ENCODE data around the gene ETNK2. TPM values are rescaled to one million over a fixed set of nuclear protein-coding genes. Genes with fewer than 3 reads are reported as not detected.

The ETNK2 gene
- total RNA-seq, 2 experiments from 2014 or later = 0.25 TPM; not detected in 1

DNA sequence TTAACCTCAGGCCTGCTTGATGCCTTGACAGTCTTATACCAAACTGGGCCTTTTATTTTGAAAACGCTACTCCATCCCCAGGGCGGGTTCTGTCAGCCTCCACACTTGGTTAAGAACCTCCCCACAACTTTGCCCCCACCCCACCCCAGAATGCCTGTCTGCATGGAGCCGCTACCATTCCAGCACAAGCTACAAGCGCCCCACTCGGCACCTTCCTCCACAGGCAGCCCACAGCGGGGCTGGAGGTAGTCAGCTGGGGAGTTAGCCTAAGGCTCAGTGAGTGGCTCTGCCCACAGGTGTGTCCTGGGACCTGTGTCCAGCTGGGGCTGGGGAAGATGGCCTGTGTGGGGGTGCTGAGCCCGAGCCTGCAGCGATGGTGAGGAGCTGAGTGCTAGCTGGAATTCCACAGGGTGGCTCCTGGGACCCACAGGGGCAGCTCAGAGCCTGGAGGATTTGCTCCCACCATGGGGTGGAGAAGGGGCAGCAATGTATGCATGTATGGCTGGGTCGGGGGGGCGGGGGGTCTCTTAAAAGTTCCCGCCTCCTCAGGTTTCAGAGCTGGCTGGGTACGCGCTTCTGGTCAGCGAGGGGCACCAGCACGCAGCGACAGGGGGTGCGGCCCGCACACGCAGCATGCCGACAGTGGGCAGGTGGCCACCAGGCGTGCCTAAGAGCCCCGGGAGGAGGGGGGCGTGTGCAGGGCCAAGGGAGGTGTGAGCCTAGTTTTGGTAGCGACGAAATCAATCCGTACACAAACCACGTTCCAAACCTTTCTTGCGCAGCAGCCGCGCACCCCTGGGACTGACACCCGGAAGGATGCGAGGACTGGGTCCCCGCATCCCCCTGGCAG is 917 bp downstream of the ETNK2 start:
- Mint-ChIP-seq H3K4me1 (peaks cover 8% of the 10 kb centered on the region), H3K9me3 (no peaks in the 10 kb centered on the region), H3K4me3 (peak overlapping the region; percentile 53), H3K27ac (no peak overlapping the region), H3K36me3 (ENCODE audit: low read depth) (no peaks in the 10 kb centered on the region), H3K27me3 (peaks cover 19% of the 10 kb centered on the region)
- ChIA-PET POLR2A (no interaction called here), CTCF (interaction anchor here (0.5 to 2.1 kb wide), 4 partner anchors 12 to 469 kb away, joined by 3 to 5 read pairs (median 4); no protein-coding TSS in a partner anchor)
- no peak for DNase-seq

DNA sequence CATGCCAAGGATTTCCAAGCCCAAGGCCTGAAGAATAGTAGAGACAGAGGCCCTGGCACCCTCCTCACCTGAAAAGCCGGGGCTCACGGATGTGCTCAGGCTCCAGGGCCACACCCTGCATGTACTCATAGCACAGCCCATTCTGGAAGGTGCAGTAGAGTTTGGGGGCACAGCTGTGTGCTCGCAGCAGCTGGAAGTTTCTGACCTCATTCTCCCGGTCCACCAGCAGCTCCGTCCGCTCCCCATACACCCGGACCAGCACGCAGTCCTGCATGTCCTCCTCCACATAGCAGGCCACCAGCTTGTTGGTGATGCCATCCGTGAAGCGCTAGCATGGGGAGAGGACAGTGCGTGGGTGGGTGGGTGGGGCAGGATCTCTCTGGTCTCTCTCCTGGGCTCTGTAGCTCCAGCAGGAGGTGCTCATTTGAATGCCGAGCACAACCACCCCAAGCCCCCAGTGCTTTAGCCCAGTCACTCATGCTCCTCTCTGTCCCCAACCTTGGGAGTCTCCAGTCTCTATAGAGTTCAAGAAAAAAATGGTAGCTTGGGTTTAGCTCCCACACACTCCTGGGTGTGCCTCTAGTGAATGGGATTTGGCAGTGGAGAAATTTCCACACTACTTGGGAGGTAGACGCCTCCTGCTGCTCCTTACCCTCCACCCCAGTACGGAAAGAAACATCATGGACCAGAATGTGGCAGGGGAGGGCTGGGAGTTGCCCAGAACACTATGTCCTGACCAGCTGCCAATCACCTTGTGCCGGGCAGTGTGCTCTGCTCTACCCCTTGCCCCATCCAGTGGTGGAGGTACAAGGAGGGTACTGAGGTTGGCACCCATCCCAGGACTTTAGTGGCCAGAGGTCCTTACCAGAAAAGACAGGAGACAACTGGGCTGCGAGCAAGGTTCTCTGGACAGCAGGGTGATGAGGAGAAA is 1.9 kb downstream of the ETNK2 start:
- ChIA-PET CTCF (interaction anchor here (1.3 to 2.1 kb wide), 3 partner anchors 13 to 21 kb away, joined by 3 to 5 read pairs (median 3); no protein-coding TSS in a partner anchor), POLR2A (no interaction called here)
- H3K4me1 Mint-ChIP-seq = peaks cover 8% of the 10 kb centered on the region
- DNase-seq = no peak
- H3K27ac Mint-ChIP-seq = no peak overlapping the region
- peaks cover 19% of the 10 kb centered on the region for H3K27me3 Mint-ChIP-seq
- no peaks in the 10 kb centered on the region for H3K9me3 Mint-ChIP-seq
- no peaks in the 10 kb centered on the region for H3K36me3 Mint-ChIP-seq (ENCODE audit: low read depth)
- H3K4me3 Mint-ChIP-seq = peak overlapping the region; percentile 38

DNA sequence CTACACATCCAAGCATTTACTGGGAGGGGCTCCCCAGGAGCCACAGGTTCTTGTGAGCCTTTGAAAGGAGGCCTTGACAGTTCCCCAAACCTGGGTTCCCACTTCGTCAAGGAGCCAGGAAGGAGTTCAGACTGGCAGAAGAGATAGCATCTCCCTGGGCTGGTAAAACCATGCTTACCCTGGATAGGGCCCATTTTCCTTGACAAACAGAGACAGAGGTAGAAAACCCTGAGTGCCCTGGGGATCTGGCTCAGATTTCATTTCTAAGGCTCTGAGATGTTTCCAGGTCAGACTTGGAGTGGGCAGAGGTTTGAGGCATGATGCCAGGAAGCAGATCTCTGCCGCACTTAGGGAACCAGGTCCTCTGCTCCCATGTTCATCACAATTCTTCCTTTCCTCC is 2.7 kb downstream of the ETNK2 start:
- ChIA-PET POLR2A (no interaction called here), CTCF (interaction anchor here (1.5 to 2.1 kb wide), 2 partner anchors 12 to 20 kb away, joined by 3 to 5 read pairs; no protein-coding TSS in a partner anchor)
- Mint-ChIP-seq H3K4me1 (peaks cover 8% of the 10 kb centered on the region), H3K27me3 (peaks cover 19% of the 10 kb centered on the region), H3K4me3 (no peak overlapping the region), H3K36me3 (ENCODE audit: low read depth) (no peaks in the 10 kb centered on the region), H3K27ac (no peak overlapping the region), H3K9me3 (no peaks in the 10 kb centered on the region)
- DNase-seq = no peak

DNA sequence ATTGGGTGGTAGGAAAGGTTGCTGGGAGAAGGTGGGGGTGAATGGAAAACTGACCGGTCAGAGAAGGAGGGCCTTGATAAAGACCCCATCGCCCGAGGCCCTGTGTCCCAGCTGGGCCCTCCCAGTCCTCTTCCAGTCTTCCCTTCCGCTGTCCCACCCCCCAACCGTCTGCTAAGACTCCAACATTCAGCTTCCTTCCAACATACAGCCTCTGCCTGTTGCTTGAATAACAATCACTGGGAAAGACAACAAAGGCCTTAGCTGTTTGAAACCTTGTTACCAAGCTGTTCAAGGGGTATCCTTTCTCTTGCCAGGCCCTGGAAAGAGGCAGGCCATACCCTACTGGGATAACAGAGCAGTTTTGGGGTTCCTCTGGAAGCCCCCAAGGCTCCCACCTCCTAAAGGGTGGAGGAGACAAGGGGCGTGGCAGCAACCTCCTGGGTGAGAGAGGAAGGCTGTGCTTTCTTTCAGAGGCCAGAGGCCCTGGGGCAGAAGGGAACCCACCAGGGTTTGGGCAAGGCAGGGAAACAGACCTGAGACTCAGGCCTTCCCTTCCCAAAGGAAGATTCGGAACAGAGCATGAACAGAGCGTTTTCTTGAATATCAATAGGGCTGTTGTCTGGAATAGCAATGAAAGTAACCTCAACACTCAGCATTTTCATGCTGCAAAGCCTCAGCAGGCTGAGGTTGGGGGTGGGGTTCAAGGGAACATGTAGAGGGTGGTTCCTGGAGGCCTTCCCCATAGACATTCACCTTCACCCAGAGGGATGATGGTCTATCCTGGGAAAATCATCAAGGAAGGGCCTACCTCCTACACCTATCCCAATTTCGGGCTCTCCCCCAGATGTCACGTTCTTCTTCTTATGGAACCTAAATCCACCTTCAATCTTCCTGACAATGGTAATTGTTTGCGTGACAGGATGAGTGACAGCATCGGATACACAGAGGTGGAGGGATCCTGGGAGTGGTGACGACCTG is 4.1 kb downstream of the ETNK2 start:
- ChIA-PET POLR2A (no interaction called here), CTCF (interaction anchor here (0.6 to 1.5 kb wide), 3 partner anchors 11 to 268 kb away, joined by 3 to 4 read pairs (median 3); no protein-coding TSS in a partner anchor)

DNA sequence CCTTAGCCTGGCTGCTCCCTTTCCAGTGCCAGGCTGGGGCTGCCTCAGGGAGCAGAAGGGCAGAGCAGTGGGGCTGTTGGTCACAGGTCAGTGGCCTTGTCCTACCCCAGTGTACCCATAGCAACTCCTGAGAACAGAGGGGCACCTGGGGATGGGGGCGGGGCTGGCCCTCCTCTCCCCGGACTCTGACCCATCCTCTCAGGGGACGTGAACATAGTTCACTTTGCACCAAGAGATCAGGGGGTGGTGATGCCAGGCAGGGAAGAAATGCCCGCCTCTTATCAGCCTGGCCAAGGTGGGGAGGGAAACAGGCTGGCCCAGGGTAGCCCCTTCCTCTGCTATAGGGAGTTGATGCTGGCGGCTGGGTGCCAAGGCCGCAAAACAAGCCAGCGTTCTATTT is 4.9 kb downstream of the ETNK2 start:
- no peaks in the 10 kb centered on the region for H3K4me1 Mint-ChIP-seq
- ChIA-PET CTCF (no interaction called here), POLR2A (no interaction called here)
- DNase-seq = no peak
- H3K27me3 Mint-ChIP-seq = peaks cover 11% of the 10 kb centered on the region
- no peak overlapping the region for H3K4me3 Mint-ChIP-seq
- no peak overlapping the region for H3K27ac Mint-ChIP-seq
- no peaks in the 10 kb centered on the region for H3K36me3 Mint-ChIP-seq (ENCODE audit: low read depth)
- H3K9me3 Mint-ChIP-seq = no peaks in the 10 kb centered on the region

More for the DNA sequence above, 4.1 kb downstream of the ETNK2 start:
- no peaks in the 10 kb centered on the region for H3K36me3 Mint-ChIP-seq (ENCODE audit: low read depth)
- H3K4me1 Mint-ChIP-seq = peaks cover 5% of the 10 kb centered on the region
- peaks cover 12% of the 10 kb centered on the region for H3K27me3 Mint-ChIP-seq
- H3K4me3 Mint-ChIP-seq = no peak overlapping the region
- no peak overlapping the region for H3K27ac Mint-ChIP-seq
- no peak for DNase-seq
- no peaks in the 10 kb centered on the region for H3K9me3 Mint-ChIP-seq

DNA sequence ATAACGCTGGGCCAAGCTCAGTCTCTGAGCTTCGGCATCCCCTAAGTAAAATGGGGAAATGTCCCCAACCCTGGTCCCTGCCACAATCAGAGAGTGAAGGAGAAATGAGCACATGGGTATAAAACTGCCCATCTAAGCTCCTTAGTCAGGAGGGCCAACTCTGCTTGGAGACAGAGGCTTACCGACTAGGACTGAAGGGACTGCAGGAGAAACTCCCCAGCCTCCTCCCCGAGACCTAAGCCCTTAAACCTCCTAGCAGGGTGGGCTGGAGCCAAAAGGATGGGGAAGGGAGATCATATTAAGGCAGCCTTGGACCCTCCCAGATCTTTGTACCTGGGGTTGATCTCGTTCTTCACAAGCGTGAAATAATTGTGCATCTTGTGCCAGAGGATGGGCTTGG is 5.5 kb downstream of the ETNK2 start:
- POLR2A ChIA-PET = no interaction called here
- DNase-seq = no peak
- Mint-ChIP-seq H3K9me3 (no peaks in the 10 kb centered on the region), H3K27me3 (peaks cover 11% of the 10 kb centered on the region), H3K4me1 (no peaks in the 10 kb centered on the region), H3K27ac (no peak overlapping the region), H3K4me3 (no peak overlapping the region), H3K36me3 (ENCODE audit: low read depth) (no peaks in the 10 kb centered on the region)
- CTCF ChIA-PET = interaction anchor here (0.8 kb wide), 1 partner anchor 17 kb away, joined by 3 read pairs; no protein-coding TSS in a partner anchor

DNA sequence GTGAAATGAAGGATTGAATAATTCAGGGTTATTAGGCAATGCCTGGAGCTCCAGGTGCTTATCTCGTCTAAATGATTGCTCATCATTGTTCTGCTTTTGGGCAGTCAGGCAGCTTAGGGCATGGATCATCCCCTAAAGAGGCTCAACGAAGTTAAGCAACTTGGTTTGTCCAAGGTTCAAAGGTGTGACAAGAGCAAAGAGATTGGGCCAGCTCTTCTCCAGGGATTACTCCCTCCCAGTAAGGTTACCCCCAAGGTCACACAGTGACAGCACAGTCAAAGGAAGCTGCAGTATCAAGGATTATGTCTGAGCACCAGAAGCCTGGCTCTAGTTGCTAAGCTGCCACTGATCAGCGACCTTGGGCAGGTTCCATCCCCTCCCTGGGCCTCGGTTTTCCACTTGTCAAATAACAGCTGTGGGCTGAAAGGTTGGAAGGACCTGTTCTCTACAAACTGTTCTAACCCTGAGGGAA is 6.8 kb downstream of the ETNK2 start:
- Mint-ChIP-seq H3K4me3 (no peak overlapping the region), H3K36me3 (ENCODE audit: low read depth) (no peaks in the 10 kb centered on the region), H3K4me1 (no peaks in the 10 kb centered on the region), H3K9me3 (no peaks in the 10 kb centered on the region), H3K27me3 (peaks cover 1% of the 10 kb centered on the region), H3K27ac (no peak overlapping the region)
- DNase-seq = no peak
- POLR2A ChIA-PET = no interaction called here
- CTCF ChIA-PET = interaction anchor here (2.4 kb wide), 1 partner anchor 16 kb away, joined by 10 read pairs; no protein-coding TSS in a partner anchor

DNA sequence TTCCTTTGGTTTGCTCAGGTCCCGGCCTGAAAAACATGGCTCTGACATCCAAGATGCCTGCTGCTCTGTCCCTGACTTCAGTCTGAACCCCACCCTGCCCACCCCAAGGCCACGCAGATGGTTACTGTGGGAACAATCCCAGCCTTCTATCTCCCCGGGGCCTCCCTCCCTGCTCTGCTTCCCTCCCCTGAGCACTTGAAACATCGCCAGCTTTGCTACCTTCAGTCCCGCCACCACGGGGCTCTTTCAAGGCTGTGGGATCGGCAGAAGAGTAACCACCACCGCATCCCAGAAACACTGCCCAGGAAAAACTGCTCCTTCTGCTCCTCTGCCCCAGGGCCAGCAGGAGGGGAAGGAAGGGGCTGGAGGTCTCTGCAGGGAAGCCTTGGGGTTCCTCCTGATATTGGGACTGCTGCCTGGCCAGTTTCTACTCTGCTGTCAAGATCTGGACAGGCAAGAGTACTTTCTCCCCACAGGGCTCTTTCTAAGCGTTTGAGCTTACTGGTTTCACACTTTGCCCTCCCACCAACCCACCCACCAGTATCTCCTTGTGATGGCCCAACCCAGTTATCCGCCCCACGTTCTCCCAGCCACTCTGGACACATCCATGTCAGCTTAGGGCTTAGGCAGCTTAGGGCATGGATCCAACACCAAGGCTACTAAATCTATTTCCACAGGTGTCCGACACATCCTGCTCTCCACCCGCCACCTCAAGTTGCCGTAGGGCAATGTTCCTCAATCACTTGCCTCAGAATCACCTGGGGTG is 8.4 kb downstream of the ETNK2 start:
- no peaks in the 10 kb centered on the region for H3K9me3 Mint-ChIP-seq
- no peak for DNase-seq
- ChIA-PET CTCF (interaction anchor here (2.4 kb wide), 1 partner anchor 14 kb away, joined by 10 read pairs; no protein-coding TSS in a partner anchor), POLR2A (no interaction called here)
- H3K4me3 Mint-ChIP-seq = no peak overlapping the region
- H3K4me1 Mint-ChIP-seq = no peaks in the 10 kb centered on the region
- H3K27me3 Mint-ChIP-seq = no peaks in the 10 kb centered on the region
- H3K27ac Mint-ChIP-seq = no peak overlapping the region
- H3K36me3 Mint-ChIP-seq (ENCODE audit: low read depth) = no peaks in the 10 kb centered on the region

DNA sequence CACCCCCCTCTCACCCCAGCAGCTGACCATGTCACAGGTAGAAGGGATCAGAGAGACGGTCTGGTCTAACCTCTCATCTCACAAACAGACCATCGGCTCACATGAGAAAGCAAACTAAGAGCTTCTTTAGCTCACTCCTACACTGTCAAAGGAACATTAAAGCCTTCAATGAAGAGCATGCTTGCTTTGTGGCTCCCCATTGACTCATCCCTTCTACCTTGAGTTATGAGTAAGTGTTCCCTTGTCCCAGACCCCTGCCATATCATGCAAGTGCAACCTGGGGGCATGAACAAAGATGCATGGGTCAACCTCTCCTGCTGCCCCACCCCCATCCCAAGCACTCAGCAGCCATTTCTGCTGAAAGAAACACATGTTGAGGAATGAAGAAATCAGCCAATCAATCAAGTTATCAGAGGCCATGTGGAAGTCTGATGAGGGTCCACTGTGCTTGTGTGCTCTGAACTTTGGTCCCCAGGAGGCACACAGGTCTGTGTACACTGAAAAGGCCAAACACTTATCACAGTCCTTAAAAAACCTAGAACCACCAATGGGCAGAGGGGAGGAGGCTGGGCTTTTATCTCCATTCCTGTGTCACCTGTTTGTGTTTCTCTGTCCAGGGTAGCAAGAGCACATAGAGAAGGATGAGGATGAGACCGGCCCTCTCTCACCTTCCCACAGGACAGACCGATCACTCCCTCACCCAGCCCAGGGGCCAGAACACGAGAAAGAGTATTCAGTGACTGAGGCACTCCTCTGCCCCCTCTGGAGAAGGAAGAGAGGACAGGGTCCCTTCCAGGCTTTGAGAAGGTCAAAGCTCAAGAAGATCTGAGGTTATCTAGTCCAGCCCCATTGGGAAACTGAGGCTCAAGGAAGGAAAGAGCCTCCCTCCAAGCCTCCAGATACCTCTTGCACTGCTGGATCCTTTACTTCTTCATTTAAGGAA is 9.5 kb downstream of the ETNK2 start:
- Mint-ChIP-seq H3K4me1 (no peaks in the 10 kb centered on the region), H3K4me3 (no peak overlapping the region), H3K36me3 (ENCODE audit: low read depth) (no peaks in the 10 kb centered on the region), H3K27me3 (no peaks in the 10 kb centered on the region), H3K9me3 (no peaks in the 10 kb centered on the region), H3K27ac (no peak overlapping the region)
- POLR2A ChIA-PET = no interaction called here
- CTCF ChIA-PET = interaction anchor here (2.4 to 6.3 kb wide), 2 partner anchors 13 to 14 kb away, joined by 10 to 38 read pairs; no protein-coding TSS in a partner anchor
- DNase-seq = no peak

DNA sequence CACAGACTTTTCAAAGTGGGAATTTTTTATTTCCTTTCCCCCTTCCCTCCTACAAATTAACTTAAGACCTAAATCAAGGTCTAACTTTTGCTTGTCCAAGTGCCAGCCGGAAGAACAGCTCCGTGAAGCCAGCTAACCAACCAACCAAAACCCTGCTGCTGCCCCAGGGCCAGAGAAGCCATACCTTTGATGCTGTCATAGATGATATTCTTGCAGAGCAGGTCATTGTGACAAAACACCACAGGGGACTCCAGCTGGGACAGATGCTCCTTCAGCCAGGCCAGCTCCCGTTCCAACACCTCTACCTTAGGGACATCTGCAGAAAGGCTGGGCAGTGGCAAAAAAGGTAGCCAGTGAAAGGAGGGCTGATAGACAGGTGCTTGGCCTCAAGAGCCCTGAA is 10.7 kb downstream of the ETNK2 start:
- Mint-ChIP-seq H3K9me3 (no peaks in the 10 kb centered on the region), H3K4me1 (no peaks in the 10 kb centered on the region), H3K36me3 (ENCODE audit: low read depth) (no peaks in the 10 kb centered on the region), H3K4me3 (no peak overlapping the region), H3K27me3 (no peaks in the 10 kb centered on the region), H3K27ac (no peak overlapping the region)
- ChIA-PET CTCF (interaction anchor here (1.0 to 6.3 kb wide), 2 partner anchors 13 to 254 kb away, joined by 3 to 38 read pairs; no protein-coding TSS in a partner anchor), POLR2A (no interaction called here)
- DNase-seq = no peak
